Stimulated activated CD8-positive, alpha-beta memory T cell treated with anti-CD3 and anti-CD28 coated beads, Interleukin-12 subunit alpha, Interleukin-12 subunit beta, amount 100 ng/mL, for 1 hour (primary cell): ENCODE measurements around the gene TAS2R1.
"Not testable (repeated sequence)": the region's sequence is repeated elsewhere in the genome, so short reads cannot be mapped to it uniquely, and the experiment has no call there.

ENCODE experiments used
- DNase-seq: peaks from one replicate; pipeline ENCODE4 v3.0.0-alpha.2; 2020; ENCODE audit warnings: low read depth

Gene TAS2R1

DNA sequence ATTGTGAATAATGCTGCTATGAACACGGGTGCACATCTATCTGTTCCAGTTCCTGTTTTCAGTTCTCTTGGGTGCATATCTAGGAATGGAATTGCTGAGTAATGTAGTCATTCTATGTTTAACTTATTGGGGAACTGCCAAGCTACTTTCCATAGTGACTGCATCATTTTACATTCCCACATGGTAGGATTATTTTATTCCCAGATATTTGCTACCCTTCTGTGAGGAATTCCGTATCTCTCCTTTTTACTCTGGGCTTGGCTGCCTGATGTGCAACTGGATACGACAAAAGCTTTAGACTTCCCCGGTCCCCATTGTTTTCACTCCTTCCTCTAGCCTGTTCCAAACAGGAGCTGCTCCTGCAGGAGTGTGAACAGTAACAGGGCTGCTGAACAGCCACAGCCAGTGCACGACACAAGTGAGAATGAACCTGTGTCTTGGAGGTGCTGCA, 7.2 kb downstream of the TAS2R1 start:
- DNase-seq: no peak

DNA sequence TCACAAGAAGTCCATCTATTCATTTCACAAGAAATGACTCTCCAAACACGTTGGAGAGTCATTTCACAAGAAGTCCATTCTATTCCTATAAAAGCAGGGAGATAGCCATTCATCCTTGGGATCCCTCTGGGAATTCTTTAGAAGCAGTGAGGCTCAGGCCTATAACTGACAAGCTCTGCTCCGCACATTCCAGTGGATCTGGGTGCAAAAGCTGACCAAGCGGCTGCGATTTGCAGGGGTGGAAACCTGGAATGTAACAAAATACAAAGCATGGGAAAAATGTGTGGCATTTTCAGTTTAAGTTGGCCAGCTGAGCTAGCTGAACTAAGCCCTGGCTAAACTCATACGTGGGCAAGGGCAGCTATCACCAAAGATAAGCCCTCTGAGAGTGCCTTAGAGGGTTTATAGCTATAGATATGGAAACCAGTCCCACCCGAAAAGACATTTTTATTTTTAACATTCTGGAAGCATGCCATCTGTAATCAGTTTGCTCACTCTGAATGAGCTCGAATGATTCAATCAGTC, 8.7 kb downstream of the TAS2R1 start:
- DNase-seq: no peak

DNA sequence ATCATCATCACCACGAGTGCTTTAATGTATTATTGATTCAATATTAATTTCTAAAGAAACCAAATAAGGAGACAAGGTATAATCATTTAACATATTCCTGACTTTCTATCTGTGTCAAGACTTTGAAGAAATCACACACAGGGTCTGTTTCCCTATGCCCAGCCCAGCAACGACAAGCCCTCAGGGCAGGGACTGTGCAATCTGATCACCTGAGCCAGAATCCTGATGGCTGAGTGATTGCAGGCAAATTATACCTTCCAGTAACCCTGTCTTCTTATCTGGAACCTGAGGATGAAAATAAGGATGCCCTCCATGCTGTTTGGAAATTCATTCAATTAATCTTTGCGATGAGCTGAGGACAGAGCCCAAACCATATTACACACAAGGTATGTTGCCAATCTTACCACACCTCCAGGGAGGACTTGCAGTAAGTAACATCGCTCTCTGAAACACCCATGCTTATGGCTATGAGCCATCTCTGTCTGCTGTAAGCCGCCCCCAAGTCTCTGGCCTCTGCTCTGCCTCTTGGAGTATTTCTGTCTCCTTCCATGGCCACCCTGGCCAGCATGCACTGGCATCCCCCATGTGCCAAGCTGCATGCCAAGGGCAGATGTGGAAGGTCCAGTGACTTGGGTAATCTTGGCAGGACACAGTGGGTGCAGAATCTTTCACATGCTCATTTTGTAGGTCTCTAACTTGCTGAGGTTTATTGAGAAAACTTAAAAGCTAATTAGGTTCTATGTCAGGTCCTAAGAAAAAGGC, 10.6 kb downstream of the TAS2R1 start:
- no peak for DNase-seq

DNA sequence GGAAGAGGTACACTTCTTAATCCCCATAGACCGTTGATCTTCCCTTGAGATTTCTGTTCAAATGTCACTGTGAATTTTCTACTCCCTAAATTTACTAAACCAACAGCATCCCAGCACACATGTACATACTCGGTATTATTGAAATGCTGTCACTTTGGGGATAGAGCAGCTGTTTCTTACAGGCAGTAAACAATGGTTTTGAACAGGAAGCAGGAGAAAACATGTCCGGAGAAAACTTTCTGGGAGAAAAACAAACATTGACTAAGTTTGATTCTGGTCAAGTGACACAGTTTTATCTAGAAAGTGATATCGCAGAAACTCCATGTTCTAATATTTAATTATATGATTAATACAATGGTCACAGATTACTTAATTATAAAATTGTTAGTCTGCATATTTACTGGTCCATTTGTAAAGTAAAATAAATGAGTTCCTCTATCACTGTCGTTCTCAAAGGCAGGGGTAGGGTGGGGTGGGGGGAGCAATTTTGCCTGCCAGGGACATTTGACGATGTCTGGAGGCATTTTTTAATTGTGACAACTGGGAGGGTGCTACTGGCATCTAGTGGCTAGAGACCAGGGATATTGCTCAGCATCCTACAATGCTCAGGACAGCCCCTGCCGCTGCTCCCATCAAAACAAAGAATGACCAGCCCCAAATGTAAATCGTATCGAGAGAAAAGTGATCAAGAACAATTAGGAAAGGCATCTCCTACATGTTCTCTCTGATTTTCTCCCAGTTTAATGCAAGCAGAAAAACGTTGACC, 12.2 kb downstream of the TAS2R1 start:
- no peak for DNase-seq

DNA sequence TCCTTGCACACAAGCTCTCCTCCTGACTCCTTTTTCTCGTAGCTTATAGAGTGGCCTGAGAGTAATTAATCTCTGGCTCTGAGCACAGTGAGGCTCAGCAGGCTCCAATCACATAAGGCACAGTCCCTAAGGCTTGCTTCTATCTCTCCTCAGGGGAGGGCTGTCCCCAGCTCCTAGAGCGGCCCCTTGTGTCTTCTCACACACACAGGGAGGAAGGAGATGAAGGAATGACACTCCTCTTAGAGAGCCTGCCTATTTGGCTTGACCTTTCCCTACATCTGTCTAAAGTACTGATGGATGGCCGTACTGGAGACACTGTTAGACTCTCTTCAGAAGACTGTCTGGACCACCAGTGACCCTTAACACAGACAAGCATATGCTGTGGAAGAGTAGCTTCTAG, 12.9 kb downstream of the TAS2R1 start:
- DNase-seq: no peak

DNA sequence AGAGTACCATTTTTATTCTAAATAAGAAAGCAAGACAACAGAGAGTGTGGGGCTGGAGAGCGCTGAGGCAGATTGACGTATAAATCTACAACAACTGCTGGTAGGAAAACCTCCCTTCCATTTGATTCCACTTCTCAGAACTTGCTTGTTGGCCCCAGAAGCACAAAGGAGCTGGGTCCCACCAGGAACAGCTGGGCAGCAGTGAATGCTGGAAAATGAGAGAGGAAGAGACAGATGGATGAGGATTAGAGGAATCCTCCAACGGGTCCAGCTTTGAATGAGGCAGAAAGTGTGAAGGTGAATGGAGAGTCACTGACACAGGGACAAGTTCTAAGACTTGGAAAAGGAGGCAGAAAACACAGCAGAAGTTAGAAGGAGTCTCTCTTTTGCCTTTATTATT, 14.8 kb downstream of the TAS2R1 start:
- no peak for DNase-seq

DNA sequence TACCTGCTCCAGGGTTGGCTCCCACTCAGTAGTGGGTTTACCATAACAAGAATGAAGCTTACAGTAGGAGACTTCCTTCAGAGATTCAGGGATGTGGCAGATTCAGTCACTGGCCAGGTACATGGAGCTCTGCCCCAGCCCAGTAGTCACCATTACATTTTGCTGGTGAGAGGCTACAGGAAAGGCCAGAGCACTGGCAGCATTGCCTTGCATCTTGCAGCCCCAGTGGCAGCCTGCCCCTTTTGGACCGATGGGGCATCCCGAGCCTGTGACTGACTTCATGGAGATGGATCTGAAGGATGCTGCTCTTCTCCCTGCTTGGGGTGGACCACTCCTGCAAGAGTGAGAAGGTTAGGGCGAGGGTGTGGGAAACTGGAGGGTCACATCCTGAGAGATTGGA, 16.8 kb downstream of the TAS2R1 start:
- no peak for DNase-seq

DNA sequence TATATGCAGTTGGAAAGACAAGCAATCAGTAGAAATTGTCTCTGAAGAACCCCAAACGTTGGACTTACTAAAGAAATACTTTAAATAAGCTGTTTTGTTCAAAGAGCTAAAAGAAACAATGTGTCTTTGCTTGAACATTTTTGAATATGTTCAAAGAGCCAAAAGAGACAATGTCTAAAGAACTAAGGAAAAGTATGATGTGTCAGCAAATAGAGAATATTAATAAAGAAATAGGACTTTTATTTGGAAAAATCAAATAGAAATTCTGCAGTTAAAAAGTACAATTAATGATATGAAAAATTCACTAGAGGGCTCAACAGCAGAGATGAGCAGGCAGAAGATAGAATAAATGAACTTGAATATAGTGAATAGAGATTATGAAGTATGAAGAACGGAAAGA, 19.2 kb downstream of the TAS2R1 start:
- no peak for DNase-seq

DNA sequence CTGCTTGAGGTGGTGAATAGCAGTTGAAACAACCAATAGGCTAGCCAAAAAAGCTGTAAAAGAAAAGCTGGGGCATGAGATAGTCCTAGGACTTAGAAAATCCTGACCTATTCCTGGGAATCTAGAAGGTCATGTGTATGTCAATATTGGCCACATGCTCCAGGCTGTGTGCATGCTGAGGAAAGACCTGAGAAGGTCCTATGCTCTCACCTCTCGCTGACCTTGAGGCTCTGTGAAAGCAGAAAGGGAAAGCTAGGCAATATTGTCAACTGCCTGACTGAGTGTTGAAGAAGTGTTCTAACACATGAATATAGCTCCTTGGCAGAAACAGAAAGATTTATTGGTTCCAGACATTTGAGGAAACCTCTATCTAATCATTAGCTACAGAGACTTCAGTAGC, 19.8 kb downstream of the TAS2R1 start:
- no peak for DNase-seq

DNA sequence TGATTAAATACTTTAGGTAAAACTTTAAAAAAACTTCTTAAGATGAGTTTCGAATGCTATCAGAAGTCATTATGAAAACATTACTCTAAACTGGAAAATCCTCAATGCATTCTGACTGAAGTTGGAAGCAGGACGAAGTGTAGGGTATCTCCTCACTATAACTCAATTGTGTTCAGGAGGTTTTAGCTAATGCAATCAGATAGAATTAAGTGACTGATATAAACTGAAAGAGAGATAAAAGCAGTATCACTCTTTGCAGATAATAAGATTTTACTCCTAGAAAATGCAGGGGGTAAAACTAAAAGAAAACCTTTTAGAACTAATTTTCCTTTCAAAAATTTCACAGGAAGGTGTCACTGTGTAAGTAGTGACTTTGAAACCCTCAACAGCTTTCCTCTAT, 22.1 kb downstream of the TAS2R1 start:
- DNase-seq: no peak

DNA sequence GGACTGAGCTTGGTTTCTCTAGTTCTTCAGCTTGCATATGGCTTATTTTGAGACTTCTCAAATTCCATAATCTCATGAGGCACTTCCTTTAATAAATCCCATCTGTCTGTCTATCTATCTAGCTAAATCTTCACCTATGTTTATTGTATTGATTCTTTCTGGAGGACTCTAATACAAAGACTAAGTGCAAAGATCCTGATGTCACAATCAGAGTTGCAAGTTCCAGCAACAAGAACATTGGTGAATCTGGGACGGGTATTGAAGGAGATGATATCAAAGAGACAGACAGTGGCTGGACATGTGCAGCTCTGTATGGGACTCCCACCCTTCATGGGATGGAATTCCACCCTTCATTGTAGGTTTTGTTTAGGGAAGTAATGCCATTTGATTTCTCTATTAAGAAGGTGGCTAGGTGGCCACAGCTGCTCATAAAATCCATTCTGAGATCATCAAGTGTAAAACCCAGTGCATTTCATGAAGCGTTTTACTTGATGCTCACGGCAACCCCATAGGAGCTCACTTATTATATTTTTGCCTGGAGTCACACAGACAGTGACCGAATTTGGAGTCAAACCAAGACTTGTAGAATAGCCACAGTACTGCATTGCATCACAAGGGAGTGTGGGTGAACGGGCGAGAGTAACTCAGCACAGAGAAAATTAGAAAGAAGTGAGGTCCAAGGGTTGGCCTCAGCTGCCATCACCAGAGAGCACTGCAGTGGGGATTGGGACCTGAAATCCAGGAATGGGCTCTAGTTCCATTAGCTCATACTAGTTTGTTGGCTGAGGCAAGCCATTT, 24.9 kb downstream of the TAS2R1 start:
- DNase-seq: no peak

DNA sequence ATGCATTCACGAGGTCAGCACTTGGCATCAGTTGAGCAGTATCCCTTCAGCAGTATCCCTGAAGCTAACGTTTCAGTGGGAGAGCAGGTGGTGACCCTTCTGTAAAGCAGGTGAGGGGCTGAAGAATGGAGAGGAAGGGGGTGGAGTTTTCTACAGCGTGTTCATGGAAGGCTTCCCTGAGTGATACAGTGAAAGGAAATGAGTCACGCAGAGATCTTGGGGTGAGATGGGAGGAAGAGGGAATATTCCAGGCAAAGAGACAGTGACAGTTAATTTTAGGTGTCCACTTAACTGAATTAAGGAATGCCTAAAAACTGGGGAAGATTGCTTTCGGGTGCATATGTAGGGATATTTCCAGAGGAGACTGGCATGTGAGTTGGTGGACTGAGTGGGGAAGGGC, 25.7 kb downstream of the TAS2R1 start:
- DNase-seq: no peak

DNA sequence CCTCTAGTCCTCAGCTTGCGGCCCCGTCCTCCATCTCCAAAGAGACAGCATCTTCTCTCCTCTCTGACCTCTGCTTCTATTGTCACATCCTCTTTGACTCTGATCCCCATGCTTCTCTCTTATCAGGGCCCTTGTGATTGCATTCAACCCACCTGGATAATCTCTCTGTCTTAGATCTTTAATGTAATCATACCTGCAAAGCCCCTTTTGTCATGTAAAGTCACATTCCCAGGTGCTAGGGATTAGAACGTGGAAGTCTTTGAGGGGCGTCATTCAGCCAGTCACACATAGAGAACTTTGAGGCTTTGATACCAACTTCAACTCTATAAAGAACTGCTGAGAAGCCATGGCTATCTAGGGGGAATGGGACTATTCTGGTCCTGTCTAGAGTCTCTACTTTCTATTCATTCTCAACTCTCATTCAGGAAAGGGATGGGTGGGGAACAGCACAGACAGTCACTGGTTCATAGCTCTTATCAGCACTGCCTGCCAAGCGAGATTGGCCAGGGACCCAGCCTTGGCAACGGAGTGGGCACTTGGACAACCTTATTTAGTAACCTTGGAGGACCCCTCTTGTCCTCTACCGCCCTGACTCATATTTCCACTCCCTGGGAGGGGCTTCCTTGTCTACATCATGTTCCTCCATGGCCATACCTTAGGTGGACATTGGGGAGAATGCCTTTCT, 29.0 kb downstream of the TAS2R1 start:
- no peak for DNase-seq

DNA sequence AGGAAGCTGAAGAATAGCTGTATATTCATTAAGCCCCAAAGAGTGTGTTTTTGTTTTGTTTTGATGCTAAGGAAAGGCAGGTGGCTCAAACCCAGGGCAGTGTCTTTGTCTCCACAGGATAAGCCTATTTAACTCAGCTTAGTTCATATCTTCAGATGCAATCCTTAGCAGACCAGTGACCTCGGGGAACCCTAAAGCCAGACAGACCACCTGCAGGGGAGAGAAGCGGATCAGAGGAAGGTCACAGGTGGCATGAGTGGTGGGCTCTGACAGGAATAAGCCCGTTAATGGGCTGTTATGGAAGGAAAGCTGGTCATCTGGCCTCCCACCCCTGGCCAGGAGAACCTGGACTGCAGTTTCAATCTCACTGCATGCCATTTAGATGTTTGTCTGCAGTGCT, 30.8 kb downstream of the TAS2R1 start:
- DNase-seq: no peak

DNA sequence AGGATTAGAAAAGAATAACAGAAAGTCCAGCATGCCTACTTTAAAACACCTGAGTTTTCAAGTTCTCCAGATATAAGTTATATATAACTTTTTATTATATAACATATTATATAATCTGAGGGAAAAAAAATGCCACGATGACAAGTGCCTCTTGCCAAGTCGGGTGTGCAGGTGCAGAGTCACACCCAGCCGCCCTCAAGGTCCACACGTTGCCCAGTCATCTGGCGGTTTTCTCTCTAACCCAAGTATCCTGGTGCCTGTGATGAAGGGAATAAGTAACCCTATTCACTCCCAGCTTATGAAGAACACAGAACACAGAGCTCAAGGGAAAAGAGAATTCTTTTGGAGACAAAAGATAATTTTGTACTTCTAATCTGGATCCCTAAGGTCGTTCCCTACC, 31.8 kb downstream of the TAS2R1 start:
- not testable (repeated sequence) for DNase-seq

DNA sequence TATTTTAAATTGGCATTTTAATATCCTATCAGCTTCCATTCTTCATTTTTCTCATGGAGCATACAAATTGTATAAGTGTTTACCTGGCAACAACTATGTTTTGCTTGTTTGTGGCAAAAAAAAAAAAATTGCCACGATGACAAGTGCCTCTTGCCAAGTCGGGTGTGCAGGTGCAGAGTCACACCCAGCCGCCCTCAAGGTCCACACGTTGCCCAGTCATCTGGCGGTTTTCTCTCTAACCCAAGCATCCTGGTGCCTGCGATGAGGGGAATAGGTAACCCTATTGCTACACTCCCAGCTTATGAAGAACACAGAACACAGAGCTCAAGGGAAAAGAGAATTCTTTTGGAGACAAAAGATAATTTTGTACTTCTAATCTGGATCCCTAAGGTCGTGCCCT, 32.8 kb downstream of the TAS2R1 start:
- not testable (repeated sequence) for DNase-seq

DNA sequence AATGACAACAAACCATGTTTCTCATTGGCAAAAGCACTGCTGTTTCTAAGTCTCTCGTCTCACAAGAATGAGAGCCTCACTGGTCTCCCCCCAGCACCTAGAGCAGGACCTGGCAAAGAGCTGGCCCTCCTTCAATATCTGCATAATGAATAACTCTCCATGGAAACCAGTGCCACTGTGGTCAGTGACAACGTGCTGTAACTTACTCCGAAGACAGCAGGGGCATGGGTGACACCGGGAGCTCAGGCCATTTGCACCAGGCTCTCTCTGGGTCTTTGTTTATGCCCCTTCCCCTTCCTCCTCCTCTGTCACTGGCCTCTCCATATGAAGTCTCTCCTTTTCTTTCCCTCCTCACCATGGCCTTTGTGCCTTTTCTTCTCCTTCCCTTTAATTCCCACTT, 33.3 kb downstream of the TAS2R1 start:
- DNase-seq: no peak

DNA sequence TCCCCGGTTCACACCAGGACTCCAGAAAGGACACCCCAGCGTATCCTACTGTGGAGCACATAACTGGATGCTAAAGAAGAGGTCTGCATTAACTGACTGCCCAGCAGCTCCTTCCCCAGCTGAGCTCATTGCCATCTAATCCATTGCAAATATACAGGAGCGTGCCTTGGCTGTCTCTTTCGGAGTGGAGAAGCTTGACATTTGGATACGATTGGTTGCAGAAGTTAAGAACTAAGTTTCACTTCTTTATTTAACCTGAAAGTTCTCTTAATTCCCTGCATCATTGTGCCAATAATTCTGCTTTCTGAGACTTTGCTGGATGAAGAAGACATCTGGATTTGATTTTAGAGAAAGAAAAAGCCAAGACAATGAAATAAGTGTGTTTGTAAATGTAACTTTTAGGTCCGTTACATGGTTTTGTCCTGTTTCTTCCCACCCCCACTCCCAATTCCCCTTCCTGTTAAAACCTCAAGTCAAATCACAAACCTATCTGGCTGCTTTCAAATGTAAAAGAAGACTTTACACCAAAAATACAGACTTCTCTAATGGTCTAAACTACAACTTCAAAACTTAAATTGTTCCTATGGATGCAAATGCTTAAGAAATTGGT, 33.9 kb downstream of the TAS2R1 start:
- DNase-seq: no peak

DNA sequence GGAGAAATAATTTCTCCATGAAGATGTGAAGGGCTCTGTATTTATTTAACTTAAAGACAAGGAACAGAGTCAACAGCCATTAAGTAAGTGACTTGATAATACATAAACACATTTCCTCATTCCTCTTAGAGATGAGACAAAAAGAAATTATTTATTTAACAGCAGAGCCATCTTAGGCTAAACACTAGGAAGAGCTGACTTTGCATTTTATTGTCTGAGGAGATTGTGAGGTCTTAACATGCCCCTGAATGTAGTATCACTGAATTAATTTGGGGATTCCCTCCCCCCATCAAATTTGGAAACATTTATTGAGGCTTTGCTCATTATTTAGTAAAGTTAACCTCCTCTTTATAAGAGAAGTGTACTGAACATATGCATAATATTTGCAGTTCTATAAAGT, 35.2 kb downstream of the TAS2R1 start:
- DNase-seq: no peak

DNA sequence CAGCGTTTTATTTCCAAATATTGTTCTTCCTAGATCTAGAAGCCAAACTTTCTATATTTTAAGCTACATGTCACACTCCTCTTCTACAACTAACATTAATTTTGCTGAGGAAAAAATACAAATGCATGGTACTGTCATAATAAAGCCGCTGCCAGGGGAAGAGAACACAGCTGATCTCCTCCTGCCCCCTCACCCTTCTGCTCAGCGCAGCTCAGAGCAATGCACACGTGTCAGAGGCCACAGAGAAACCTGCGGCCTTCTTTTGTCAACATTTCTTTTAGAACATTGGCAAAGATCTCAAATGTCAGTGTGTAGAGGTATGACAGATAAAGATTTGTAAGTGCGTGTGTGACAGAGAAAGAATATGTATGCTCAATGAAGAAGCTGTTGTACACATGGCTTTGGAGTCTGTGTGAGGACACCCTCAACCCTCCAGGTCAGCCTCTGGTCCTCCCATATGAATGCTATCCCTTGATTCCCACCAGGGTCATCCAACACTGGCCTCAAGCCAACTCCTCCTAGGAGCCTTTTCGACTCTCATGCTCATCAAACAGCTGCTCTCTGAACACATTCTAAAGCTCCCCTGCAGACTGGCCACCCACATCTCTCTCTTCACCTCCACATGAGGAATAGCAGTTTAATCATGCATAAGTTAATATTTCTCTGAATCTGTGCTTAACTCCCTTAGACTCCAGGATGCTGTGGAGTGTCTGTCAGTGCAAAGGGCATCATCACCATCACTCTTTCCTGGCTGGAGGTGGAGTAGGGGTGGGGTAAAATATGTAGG, 40.9 kb downstream of the TAS2R1 start:
- no peak for DNase-seq

DNA sequence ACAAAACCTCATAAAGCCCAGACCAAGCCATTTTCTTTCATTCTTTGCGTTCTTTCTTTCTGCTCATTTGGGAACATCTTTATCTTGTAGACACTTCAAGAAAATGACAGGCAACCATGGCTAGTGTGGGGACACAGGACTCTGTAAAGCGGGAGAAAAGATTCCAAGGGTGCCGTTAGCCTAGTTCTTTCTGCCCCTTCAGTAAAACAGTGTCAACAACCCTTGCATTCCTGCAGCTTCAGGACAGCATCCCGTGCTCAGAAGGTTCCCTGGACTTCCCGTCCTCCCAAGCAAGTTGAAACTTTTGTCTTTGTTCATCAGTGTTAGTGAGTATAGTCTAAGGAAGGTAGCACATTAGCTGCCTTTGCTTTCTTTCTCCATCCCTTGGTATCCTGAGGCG, 41.9 kb downstream of the TAS2R1 start:
- no peak for DNase-seq
